GM10266 (cell line): ENCODE measurements around the gene TRIOBP.
A peak's percentile ranks its signal among the peaks of the same experiment; 100 is the strongest.

Experiments used
- DNase-seq: peaks from one replicate; pipeline ENCODE4 v3.0.0; 2012; ENCODE audit errors: extremely low spot score
- TF ChIP-seq, protein P1 (sequence below): IDR thresholded peaks from 2 replicates; pipeline ENCODE4 v1.5.1; 2012; ENCODE audit warnings: mild to moderate bottlenecking, low read depth; ENCODE audit not compliant: control insufficient read depth, insufficient read depth; ENCODE audit errors: missing control alignments

Gene TRIOBP

DNA sequence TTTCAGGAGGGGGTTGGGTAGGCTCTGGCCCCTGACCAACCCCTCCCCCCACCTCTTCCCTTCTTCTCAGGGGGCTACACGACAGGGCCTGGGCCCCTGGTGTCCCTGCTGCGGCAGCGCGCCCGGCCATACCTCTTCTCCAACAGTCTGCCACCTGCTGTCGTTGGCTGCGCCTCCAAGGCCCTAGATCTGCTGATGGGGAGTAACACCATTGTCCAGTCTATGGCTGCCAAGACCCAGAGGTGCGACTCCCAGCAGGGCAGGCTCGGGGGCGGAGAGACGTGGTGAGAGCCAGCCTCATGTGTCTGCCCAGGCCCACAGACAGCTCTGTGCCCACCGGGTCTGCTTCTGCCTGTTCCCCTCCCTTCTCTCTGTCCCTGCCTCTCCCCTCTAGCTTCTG, 118.7 kb downstream of the TRIOBP start:
- no peak for DNase-seq
- TF ChIP-seq, protein P1, sequence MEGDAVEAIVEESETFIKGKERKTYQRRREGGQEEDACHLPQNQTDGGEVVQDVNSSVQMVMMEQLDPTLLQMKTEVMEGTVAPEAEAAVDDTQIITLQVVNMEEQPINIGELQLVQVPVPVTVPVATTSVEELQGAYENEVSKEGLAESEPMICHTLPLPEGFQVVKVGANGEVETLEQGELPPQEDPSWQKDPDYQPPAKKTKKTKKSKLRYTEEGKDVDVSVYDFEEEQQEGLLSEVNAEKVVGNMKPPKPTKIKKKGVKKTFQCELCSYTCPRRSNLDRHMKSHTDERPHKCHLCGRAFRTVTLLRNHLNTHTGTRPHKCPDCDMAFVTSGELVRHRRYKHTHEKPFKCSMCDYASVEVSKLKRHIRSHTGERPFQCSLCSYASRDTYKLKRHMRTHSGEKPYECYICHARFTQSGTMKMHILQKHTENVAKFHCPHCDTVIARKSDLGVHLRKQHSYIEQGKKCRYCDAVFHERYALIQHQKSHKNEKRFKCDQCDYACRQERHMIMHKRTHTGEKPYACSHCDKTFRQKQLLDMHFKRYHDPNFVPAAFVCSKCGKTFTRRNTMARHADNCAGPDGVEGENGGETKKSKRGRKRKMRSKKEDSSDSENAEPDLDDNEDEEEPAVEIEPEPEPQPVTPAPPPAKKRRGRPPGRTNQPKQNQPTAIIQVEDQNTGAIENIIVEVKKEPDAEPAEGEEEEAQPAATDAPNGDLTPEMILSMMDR: no peak

DNA sequence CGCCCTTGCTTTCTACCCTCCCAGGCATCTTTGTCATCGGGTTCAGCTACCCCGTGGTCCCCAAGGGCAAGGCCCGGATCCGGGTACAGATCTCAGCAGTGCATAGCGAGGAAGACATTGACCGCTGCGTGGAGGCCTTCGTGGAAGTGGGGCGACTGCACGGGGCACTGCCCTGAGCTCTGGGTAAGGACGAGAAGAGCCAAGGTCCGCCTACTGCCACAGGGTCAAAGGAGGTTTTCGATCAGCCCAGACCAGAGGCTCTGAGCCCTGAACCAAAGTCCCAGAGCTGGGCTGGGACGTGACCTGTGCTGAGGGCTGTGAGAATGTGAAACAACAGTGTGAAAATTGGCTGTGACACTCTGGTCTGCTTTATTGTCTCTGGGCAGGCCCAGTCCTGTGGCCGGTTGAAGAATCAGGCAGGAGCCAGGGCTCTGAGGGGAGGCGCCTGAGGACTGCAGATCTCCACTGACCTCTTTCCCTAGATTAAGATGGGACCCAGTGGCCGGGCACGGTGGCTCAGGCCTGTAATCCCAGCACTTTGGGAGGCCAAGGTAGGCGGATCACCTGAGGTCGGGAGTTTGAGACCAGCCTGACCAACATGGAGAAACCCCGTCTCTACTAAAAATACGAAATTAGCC, 119.8 kb downstream of the TRIOBP start:
- no peak for DNase-seq
- TF ChIP-seq, protein P1: no peak

DNA sequence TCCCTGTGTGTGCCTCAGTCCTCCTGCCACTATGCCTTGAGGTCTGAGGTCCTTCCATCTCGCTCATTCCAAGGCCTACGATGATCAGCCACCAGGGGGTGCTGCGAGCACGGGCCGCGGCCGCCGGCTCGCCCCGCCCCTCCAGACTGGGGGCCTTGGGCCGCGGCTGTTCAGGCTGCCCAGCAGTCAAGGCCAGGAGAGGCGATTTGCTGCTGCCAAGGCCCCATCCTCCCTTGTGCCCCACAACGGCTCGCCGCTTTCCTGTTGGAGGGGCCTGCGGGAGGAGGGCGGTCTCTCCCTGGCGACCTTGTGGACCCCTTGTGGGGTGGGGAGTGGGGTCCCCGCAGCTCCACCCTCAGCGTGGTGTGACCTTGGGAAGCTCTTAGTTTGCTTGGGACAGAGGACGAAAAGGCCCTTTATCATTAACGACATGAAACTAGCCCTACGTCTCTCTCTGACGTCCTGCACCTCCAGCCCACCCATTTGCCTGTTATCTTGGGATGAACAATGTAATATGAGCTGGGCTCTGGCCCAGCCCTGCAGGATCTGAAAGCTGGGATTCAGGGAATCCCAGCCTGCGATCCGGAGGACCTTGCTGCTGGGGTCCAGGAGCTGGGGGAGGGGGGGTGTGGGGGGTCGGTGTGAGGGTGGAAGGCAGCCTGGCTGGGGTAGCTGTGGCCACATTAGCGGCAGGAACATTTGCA, 121.0 kb downstream of the TRIOBP start:
- TF ChIP-seq, protein P1: peak; percentile 96
- DNase-seq: peak; percentile 94

DNA sequence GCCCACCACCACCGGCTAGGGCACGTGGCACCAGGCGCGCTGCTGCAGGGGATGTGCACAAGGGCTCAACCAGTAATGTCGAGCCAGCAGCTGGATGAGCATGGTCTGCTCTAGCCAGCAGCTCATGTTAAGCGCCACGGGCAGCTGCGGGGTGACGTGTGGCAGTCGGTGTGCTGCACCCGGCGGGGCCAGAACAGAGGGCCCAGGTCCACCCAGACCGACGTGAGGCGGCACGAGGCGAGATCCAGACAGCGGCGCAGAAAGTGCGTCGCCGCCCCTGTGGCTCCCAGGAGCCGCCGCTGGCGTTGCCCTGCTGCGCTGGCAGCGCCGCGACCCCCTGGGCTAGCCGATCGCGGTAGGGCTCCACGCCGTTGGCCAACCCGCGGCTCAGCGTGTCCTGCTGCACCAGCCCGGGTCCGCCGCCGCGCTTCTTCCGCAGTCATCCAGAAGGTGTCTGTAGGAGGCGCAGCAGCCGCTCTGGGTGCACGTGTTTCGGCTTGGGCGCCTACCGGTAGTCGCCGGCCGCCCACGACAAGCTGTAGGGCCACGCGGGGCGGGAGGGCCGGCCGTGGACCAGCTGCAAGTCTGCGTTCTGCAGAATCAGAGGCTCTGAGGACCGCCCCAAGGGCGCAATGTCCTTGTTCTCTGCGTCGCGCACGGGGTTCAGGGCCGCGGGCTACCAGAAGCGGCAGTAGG, 121.7 kb downstream of the TRIOBP start:
- peak; percentile 89 for DNase-seq
- TF ChIP-seq, protein P1: peak; percentile 63

DNA sequence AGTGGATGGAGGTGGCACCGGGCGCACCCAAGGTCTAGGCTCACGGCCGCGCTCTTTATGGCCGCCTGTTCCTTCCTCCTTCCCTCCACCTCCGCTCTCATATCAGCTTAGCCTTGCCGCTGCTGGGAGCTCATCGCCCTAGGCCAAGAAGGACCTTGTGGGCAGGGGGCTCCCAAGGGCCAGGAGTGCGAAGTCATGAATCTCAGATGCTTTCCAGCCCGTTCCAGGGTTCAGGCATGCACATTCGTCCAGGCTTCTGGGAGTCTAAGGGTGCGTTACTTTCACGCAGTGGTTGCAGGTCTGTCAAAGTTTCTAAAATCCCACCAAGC, 122.2 kb downstream of the TRIOBP start:
- TF ChIP-seq, protein P1: no peak
- no peak for DNase-seq

DNA sequence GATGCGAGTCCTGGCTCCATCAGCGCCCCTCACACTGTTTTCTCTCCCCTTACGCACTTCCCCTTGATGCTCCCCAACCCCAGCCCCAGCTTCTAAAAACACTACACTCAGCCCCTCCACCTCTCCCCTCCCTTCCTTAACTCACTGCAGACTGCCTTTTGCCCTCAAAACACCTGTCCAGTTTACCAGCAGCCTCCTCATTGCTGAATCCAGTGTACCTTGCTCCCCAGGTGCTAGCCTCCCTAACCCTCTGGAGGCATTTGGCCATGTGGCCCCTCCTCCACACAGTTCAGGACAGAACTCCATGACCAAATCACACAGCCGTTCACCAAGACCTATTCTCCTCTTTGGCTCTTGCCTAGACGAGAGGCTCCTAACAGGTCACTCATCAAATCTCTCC, 123.5 kb downstream of the TRIOBP start:
- TF ChIP-seq, protein P1: no peak
- no peak for DNase-seq
